Measurements from ENCODE around the gene FBRS. TPM values are rescaled to one million over a fixed set of nuclear protein-coding genes. Genes with fewer than 3 reads are reported as not detected.

The FBRS gene
- total RNA-seq, 2 donors from 2014 or later, result 39.3 to 160 TPM

DNA sequence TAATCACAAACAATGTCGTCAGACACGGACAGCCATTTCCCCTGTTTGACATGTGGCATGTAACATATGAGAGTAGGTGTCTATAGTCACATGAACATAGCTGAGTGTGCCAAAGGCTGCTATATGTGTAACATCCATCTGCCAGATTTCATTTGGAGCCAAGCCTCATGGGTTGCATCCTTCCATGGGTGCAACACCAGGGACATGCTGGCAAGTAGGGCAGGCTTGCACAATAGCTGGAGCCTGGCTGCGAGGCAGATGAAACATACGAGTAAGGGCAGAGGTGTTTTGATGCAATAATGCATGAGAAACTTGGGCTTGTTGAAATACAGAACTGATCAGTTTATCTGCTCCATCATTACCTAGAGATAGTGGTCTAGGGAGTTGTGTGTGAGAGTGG, 39.0 kb upstream of the FBRS start:
- ATAC-seq (ENCODE audit: insufficient number of reproducible peaks, low FRiP score, low read depth), result no peak
- no peak overlapping the region for H3K4me3 ChIP-seq
- no peak for TF ChIP-seq CTCF (IDR thresholded peaks at IDR 0.05)

GRCh38 chr16:30619638-30620037, 38.6 kb upstream of the FBRS start:
- Histone ChIP-seq H3K27me3 (replicated peaks; ENCODE audit: insufficient read depth) (no peaks in the 10 kb centered on the region), H3K4me3 (no peak overlapping the region), H3K27ac (no peak overlapping the region), H3K9me3 (no peaks in the 10 kb centered on the region), H3K4me1 (ENCODE audit: control insufficient read depth in 1 of 2, low read depth in 2 of 2) (no peaks in the 10 kb centered on the region), H3K36me3 (no peaks in the 10 kb centered on the region)
- no peak for ATAC-seq (ENCODE audit: insufficient number of reproducible peaks, low FRiP score, low read depth)
- DNase-seq (ENCODE audit: low spot score), result no peak
- no peak for TF ChIP-seq CTCF (IDR thresholded peaks at IDR 0.05)

More for the DNA sequence above, 39.0 kb upstream of the FBRS start:
- no peak for DNase-seq (ENCODE audit: low spot score)
- Histone ChIP-seq H3K27me3 (replicated peaks; ENCODE audit: insufficient read depth) (no peaks in the 10 kb centered on the region), H3K36me3 (no peaks in the 10 kb centered on the region), H3K27ac (no peak overlapping the region), H3K4me1 (ENCODE audit: control insufficient read depth in 1 of 2, low read depth in 2 of 2) (no peaks in the 10 kb centered on the region), H3K9me3 (no peaks in the 10 kb centered on the region)

DNA sequence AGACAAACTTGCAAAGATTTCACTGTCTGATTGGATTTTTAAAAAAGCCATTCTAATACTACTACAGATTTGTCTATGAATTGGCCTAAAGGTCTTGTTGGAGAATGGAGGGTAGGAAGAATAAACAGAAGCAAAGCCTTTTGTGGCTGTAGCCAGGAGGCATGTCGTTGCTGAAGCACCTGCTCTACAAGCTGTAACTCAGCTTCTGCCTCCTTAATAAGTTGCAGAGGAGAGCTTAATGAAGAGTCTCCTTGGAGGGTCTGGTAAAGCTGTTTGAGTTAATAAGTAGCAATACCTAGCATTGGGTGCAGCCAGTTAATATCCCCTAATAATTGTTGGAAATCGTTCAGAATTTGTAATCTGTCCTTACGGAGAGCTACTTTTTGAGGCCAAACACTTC, 38.1 kb upstream of the FBRS start:
- DNase-seq (ENCODE audit: low spot score) (no peak), ATAC-seq (ENCODE audit: insufficient number of reproducible peaks, low FRiP score, low read depth) (no peak)
- no peak overlapping the region for H3K27ac ChIP-seq
- H3K27me3 ChIP-seq (replicated peaks; ENCODE audit: insufficient read depth), result no peaks in the 10 kb centered on the region
- no peaks in the 10 kb centered on the region for H3K4me1 ChIP-seq (ENCODE audit: control insufficient read depth in 1 of 2, low read depth in 2 of 2)
- TF ChIP-seq CTCF (IDR thresholded peaks at IDR 0.05), result no peak
- H3K36me3 ChIP-seq, result no peaks in the 10 kb centered on the region
- H3K4me3 ChIP-seq, result no peak overlapping the region
- H3K9me3 ChIP-seq, result no peaks in the 10 kb centered on the region

GRCh38 chr16:30621765-30622164, 36.5 kb upstream of the FBRS start:
- Histone ChIP-seq H3K36me3 (no peaks in the 10 kb centered on the region), H3K27ac (no peak overlapping the region), H3K27me3 (replicated peaks; ENCODE audit: insufficient read depth) (no peaks in the 10 kb centered on the region), H3K9me3 (no peaks in the 10 kb centered on the region), H3K4me1 (ENCODE audit: control insufficient read depth in 1 of 2, low read depth in 2 of 2) (no peaks in the 10 kb centered on the region), H3K4me3 (no peak overlapping the region)
- ATAC-seq (ENCODE audit: insufficient number of reproducible peaks, low FRiP score, low read depth) (no peak), DNase-seq (ENCODE audit: low spot score) (no peak)
- no peak for TF ChIP-seq CTCF (IDR thresholded peaks at IDR 0.05)

DNA sequence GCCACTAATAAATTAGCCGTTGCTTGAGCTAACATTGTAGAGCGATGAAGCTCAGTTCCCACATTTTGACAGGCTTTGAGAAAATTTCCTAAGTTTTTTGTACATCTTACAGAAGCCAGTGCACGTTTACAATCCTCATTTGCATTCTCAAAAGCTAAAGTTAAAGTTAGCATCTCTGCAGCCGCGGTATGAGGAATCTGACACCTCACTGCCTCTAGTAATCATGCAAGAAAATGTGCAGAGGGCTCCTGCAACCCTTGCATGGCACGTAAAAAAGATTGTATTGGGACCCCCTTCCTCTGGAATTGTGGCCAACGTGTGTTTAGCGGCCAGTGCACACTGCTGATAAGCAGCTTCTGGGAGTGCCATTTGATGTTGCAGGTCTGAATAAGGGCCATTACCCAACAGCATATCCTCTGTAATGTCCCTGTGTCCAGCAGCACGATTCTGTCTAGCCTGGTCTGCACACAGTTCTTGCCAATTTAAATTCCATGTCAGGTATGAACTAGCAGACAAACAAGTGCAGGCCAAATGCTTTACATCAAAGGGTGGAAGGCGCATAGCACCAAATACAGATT, 35.7 kb upstream of the FBRS start:
- H3K9me3 ChIP-seq, result no peaks in the 10 kb centered on the region
- H3K36me3 ChIP-seq, result no peaks in the 10 kb centered on the region
- DNase-seq (ENCODE audit: low spot score) (no peak), ATAC-seq (ENCODE audit: insufficient number of reproducible peaks, low FRiP score, low read depth) (no peak)
- no peak overlapping the region for H3K4me3 ChIP-seq
- no peaks in the 10 kb centered on the region for H3K27me3 ChIP-seq (replicated peaks; ENCODE audit: insufficient read depth)
- no peaks in the 10 kb centered on the region for H3K4me1 ChIP-seq (ENCODE audit: control insufficient read depth in 1 of 2, low read depth in 2 of 2)
- no peak overlapping the region for H3K27ac ChIP-seq
- TF ChIP-seq CTCF (IDR thresholded peaks at IDR 0.05), result no peak

Measured in thoracic aorta (tissue), 2 donors.